ENCODE results near the gene GLIS2. TPM values are rescaled to one million over a fixed set of nuclear protein-coding genes. Genes with fewer than 3 reads are reported as not detected.

The GLIS2 gene
- total and polyA plus RNA-seq, 3 experiments from 2014 or later: 0.13 to 0.26 TPM; not detected in 1

DNA sequence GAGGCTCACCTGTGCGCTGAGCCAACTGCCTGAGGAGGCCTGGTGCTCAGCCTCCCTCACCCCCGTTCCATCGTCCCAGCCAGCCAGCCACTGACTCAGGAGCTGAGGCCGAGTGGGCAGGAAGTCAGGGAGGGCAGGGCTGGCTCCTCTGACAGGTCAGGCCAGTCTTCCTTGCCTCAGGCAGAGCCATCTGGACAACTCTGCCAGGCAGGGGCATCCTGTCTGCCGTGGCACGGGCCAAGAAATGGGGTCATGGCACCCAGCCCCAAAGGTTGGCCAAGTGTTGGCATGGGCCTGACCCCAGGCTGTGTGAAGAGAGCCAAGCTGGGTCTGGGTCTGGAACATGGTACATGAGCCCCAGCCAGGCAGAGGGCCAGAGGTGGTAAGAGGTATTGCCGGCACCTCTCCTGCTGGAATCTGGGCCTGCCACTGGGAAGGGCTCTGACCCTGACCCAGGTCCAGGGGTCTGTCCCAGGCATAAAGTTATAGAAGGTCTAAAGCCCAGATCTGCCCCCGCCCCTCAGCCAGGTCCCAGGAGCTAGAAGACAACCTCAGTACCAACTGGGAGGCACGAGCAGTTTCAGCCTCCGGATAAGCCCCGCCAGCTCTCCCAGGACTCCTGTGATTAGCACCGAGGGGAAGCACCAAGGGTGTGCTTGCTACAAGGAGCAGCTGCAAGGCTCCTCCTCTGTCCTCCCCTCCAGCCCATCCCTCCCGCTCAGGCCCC is 53.3 kb downstream of the GLIS2 start:
- no peak overlapping the region for H3K4me3 Mint-ChIP-seq
- H3K9me3 Mint-ChIP-seq: no peaks in the 10 kb centered on the region
- peaks cover 5 to 45% (median 9%) of the 10 kb centered on the region in 3 donors for H3K4me1 Mint-ChIP-seq
- H3K9me3 ChIP-seq (ENCODE audit: low read length): no peaks in the 10 kb centered on the region
- ChIA-PET CTCF (interaction anchor here (1.1 to 2.2 kb wide), 2 partner anchors 10 to 33 kb away, joined by 5 to 7 read pairs; no protein-coding TSS in a partner anchor), POLR2A (no interaction called here)
- peaks cover 0 to 43% (median 0%) of the 10 kb centered on the region in 3 donors for H3K36me3 Mint-ChIP-seq
- H3K4me3 ChIP-seq (ENCODE audit: low read length): no peak overlapping the region
- no peak overlapping the region for H3K27ac ChIP-seq (ENCODE audit: low read depth, low read length)
- no peaks in the 10 kb centered on the region for H3K27me3 ChIP-seq (ENCODE audit: insufficient read depth, low read length, poor library complexity, severe bottlenecking)
- no peak for DNase-seq
- H3K4me1 ChIP-seq (ENCODE audit: insufficient read depth, low read length): peaks cover 18% of the 10 kb centered on the region
- no peaks in the 10 kb centered on the region for H3K27me3 Mint-ChIP-seq
- H3K27ac Mint-ChIP-seq: peak overlapping the region in 6 of 8 donors; percentile 11 to 95 (median 63)
- peaks cover 22% of the 10 kb centered on the region for H3K36me3 ChIP-seq (ENCODE audit: insufficient read depth, low read length)

GRCh38 chr16:4370151-4370550 is 54.3 kb downstream of the GLIS2 start:
- H3K36me3 ChIP-seq (ENCODE audit: insufficient read depth, low read length): peaks cover 16% of the 10 kb centered on the region
- peaks cover 0 to 34% (median 0%) of the 10 kb centered on the region in 3 donors for H3K36me3 Mint-ChIP-seq
- no peaks in the 10 kb centered on the region for H3K27me3 ChIP-seq (ENCODE audit: insufficient read depth, low read length, poor library complexity, severe bottlenecking)
- ChIA-PET POLR2A (no interaction called here), CTCF (interaction anchor here (2.2 kb wide), 1 partner anchor 32 kb away, joined by 7 read pairs; no protein-coding TSS in a partner anchor)
- peak overlapping the region in 6 of 8 donors; percentile 33 to 95 (median 64) for H3K27ac Mint-ChIP-seq
- H3K4me1 Mint-ChIP-seq: peaks cover 5 to 54% (median 11%) of the 10 kb centered on the region in 3 donors
- H3K4me1 ChIP-seq (ENCODE audit: insufficient read depth, low read length): peaks cover 18% of the 10 kb centered on the region
- H3K27me3 Mint-ChIP-seq: no peaks in the 10 kb centered on the region
- peak overlapping the region; percentile 67 for H3K27ac ChIP-seq (ENCODE audit: low read depth, low read length)
- H3K4me3 Mint-ChIP-seq: peak overlapping the region in 1 of 7 donors; percentile 11
- no peak overlapping the region for H3K4me3 ChIP-seq (ENCODE audit: low read length)
- no peaks in the 10 kb centered on the region for H3K9me3 ChIP-seq (ENCODE audit: low read length)
- DNase-seq: no peak
- no peaks in the 10 kb centered on the region for H3K9me3 Mint-ChIP-seq

GRCh38 chr16:4370570-4371356 is 54.9 kb downstream of the GLIS2 start:
- no peaks in the 10 kb centered on the region for H3K9me3 Mint-ChIP-seq
- Histone ChIP-seq H3K27me3 (ENCODE audit: insufficient read depth, low read length, poor library complexity, severe bottlenecking) (no peaks in the 10 kb centered on the region), H3K9me3 (ENCODE audit: low read length) (no peaks in the 10 kb centered on the region), H3K4me3 (ENCODE audit: low read length) (no peak overlapping the region), H3K36me3 (ENCODE audit: insufficient read depth, low read length) (peaks cover 12% of the 10 kb centered on the region), H3K4me1 (ENCODE audit: insufficient read depth, low read length) (peaks cover 18% of the 10 kb centered on the region), H3K27ac (ENCODE audit: low read depth, low read length) (peak overlapping the region; percentile 67)
- peaks cover 5 to 60% (median 13%) of the 10 kb centered on the region in 3 donors for H3K4me1 Mint-ChIP-seq
- CTCF ChIA-PET: interaction anchor here (2.2 kb wide), 1 partner anchor 32 kb away, joined by 7 read pairs; no protein-coding TSS in a partner anchor
- no peak for DNase-seq
- peak overlapping the region in 4 of 8 donors; percentile 23 to 78 (median 66) for H3K27ac Mint-ChIP-seq
- H3K4me3 Mint-ChIP-seq: peak overlapping the region in 2 of 7 donors; percentile 16 to 27
- no peaks in the 10 kb centered on the region for H3K27me3 Mint-ChIP-seq
- peaks cover 0 to 31% (median 0%) of the 10 kb centered on the region in 3 donors for H3K36me3 Mint-ChIP-seq
- POLR2A ChIA-PET: no interaction called here

DNA sequence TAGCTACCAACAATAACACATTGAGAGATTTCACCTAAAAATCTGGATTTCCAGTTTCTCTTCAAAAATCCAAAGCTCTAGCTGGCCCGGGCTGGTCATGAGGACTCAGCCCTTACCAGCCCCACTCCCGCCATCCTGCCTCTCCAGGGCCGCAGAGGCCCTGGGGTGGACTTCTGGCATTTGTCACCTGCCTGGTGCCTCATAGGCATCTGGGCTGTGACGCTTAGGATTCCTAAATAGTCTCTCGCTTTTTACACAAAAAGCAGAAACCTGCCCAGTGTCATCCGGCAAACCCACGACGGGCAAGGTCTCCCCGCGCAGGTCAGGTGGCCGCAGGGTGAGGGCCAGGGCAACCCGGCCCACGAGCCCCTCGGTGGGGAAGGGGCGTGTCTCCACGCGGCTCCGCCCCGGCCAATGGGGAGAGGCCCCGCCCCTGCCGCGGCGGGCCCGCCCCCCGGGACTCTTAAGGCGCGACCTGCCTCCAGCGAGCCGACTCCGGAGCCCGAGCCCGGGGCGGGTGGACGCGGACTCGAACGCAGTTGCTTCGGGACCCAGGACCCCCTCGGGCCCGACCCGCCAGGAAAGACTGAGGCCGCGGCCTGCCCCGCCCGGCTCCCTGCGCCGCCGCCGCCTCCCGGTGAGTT is 55.6 kb downstream of the GLIS2 start, which contains the start of gene VASN:
Gene VASN, plus strand, starts transcription at position 492 of the 644 bp plus-strand sequence. CDS start 9,030 bp downstream, outside the sequence.
- Histone ChIP-seq H3K27me3 (ENCODE audit: insufficient read depth, low read length, poor library complexity, severe bottlenecking) (no peaks in the 10 kb centered on the region), H3K27ac (ENCODE audit: low read depth, low read length) (peak within 1 kb of the TSS; percentile 67), H3K36me3 (ENCODE audit: insufficient read depth, low read length) (peaks cover 11% of the 10 kb centered on the region), H3K4me1 (ENCODE audit: insufficient read depth, low read length) (peaks cover 18% of the 10 kb centered on the region), H3K4me3 (ENCODE audit: low read length) (peak within 1 kb of the TSS; percentile 60), H3K9me3 (ENCODE audit: low read length) (no peaks in the 10 kb centered on the region)
- POLR2A ChIA-PET: no interaction called here
- Mint-ChIP-seq H3K9me3 (no peaks in the 10 kb centered on the region), H3K36me3 (peaks cover 0 to 27% (median 0%) of the 10 kb centered on the region in 3 donors), H3K4me1 (peaks cover 5 to 61% (median 14%) of the 10 kb centered on the region in 3 donors), H3K27ac (peak within 1 kb of the TSS; percentile 50 to 85 (median 78)), H3K4me3 (peak within 1 kb of the TSS; percentile 64 to 91 (median 81)), H3K27me3 (no peaks in the 10 kb centered on the region)
- CTCF ChIA-PET: interaction anchor here (2.2 kb wide), 1 partner anchor 31 kb away, joined by 7 read pairs; no protein-coding TSS in a partner anchor
- peak; percentile 66 to 79 (median 68) for DNase-seq

GRCh38 chr16:4372001-4372577 is 56.2 kb downstream of the GLIS2 start:
- no peaks in the 10 kb centered on the region for H3K27me3 Mint-ChIP-seq
- peaks cover 0 to 22% (median 0%) of the 10 kb centered on the region in 3 donors for H3K36me3 Mint-ChIP-seq
- H3K9me3 Mint-ChIP-seq: no peaks in the 10 kb centered on the region
- H3K4me1 Mint-ChIP-seq: peaks cover 5 to 65% (median 14%) of the 10 kb centered on the region in 3 donors
- peak in 1 of 5 donors; percentile 23 for DNase-seq
- Histone ChIP-seq H3K9me3 (ENCODE audit: low read length) (no peaks in the 10 kb centered on the region), H3K27ac (ENCODE audit: low read depth, low read length) (peak overlapping the region; percentile 18), H3K4me3 (ENCODE audit: low read length) (peak overlapping the region; percentile 60), H3K4me1 (ENCODE audit: insufficient read depth, low read length) (peaks cover 18% of the 10 kb centered on the region), H3K36me3 (ENCODE audit: insufficient read depth, low read length) (peaks cover 5% of the 10 kb centered on the region), H3K27me3 (ENCODE audit: insufficient read depth, low read length, poor library complexity, severe bottlenecking) (no peaks in the 10 kb centered on the region)
- H3K4me3 Mint-ChIP-seq: peak overlapping the region; percentile 64 to 91 (median 81)
- H3K27ac Mint-ChIP-seq: peak overlapping the region in 7 of 8 donors; percentile 70 to 85 (median 78)
- ChIA-PET POLR2A (no interaction called here), CTCF (interaction anchor here (2.0 to 2.9 kb wide), 2 partner anchors 13 to 31 kb away, joined by 5 to 12 read pairs; no protein-coding TSS in a partner anchor)

- Histone ChIP-seq H3K27me3 (ENCODE audit: insufficient read depth, low read length, poor library complexity, severe bottlenecking) (no peaks in the 10 kb centered on the region), H3K4me3 (ENCODE audit: low read length) (peak overlapping the region; percentile 60), H3K27ac (ENCODE audit: low read depth, low read length) (peak overlapping the region; percentile 18), H3K4me1 (ENCODE audit: insufficient read depth, low read length) (peaks cover 18% of the 10 kb centered on the region), H3K9me3 (ENCODE audit: low read length) (no peaks in the 10 kb centered on the region), H3K36me3 (ENCODE audit: insufficient read depth, low read length) (no peaks in the 10 kb centered on the region)
- H3K27ac Mint-ChIP-seq: peak overlapping the region in 7 of 8 donors; percentile 12 to 82 (median 69)
- peaks cover 0 to 18% (median 0%) of the 10 kb centered on the region in 3 donors for H3K36me3 Mint-ChIP-seq
- H3K4me1 Mint-ChIP-seq: peaks cover 8 to 64% (median 15%) of the 10 kb centered on the region in 3 donors
- ChIA-PET POLR2A (interaction anchor here (0.9 kb wide), 1 partner anchor 103 kb away, joined by 4 read pairs; the partner anchor contains the start of gene HMOX2), CTCF (interaction anchor here (0.9 to 2.9 kb wide), 4 partner anchors 14 to 84 kb away, joined by 3 to 12 read pairs (median 4); partner anchors contain the start of gene PAM16)
- DNase-seq: no peak
- no peaks in the 10 kb centered on the region for H3K9me3 Mint-ChIP-seq
- no peaks in the 10 kb centered on the region for H3K27me3 Mint-ChIP-seq
- peak overlapping the region in 6 of 7 donors; percentile 76 to 91 (median 82) for H3K4me3 Mint-ChIP-seq
These were observed 56.9 kb downstream of the GLIS2 start for GRCh38 chr16:4372578-4373355.

Measured in CD8-positive, alpha-beta memory T cell (primary cell).